Bone marrow (tissue), 2 donors: ENCODE measurements around the gene IL18BP.
A peak's percentile ranks its signal among the peaks of the same experiment; 100 is the strongest.

Experiments used
- DNase-seq, 2 donors: peaks; one replicate each; lab custom pipeline; 2025; lab: John Stamatoyannopoulos, UW

Gene IL18BP

DNA sequence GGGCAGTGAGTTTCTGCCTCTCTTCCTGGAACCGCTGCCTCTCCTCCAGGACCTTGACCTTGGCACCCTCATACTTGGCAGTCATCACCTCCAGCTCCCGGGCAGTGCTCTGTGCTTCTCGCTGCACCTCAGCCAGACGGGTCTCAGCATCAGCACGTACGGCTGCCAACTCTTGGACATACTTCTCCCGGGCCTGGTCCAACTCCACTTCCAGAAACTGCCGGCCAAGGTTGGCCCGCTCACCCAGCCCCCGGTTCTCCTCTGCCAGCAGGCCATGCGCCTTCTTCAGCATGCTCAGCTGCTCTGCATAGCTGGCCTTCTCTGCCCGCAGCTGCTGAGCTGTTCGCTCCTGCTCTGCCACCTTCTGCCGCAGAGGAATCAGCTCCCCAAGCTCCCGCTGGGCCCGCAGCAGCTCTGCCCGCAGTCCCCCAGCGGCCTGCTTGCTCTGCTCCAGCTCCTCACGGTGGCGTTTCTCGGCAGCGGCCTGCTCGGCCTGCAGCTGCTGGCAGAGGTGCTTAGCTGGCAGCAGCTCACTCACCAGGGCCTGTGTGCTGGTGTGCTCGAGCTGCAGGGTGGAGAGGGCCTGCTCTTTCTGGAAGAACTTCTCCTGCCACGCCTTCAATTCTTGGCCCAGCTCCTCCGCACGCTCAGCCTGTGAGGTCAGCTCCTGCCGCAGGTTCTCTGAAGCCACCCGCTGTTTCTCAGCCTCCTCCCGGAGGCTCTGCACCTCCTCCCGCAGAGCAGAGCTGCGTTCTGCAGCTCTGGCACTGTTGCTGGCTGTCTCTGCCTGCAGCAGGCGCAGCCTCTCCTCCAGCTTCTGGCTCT, 14.4 kb downstream of the IL18BP start:
- no peak for DNase-seq

DNA sequence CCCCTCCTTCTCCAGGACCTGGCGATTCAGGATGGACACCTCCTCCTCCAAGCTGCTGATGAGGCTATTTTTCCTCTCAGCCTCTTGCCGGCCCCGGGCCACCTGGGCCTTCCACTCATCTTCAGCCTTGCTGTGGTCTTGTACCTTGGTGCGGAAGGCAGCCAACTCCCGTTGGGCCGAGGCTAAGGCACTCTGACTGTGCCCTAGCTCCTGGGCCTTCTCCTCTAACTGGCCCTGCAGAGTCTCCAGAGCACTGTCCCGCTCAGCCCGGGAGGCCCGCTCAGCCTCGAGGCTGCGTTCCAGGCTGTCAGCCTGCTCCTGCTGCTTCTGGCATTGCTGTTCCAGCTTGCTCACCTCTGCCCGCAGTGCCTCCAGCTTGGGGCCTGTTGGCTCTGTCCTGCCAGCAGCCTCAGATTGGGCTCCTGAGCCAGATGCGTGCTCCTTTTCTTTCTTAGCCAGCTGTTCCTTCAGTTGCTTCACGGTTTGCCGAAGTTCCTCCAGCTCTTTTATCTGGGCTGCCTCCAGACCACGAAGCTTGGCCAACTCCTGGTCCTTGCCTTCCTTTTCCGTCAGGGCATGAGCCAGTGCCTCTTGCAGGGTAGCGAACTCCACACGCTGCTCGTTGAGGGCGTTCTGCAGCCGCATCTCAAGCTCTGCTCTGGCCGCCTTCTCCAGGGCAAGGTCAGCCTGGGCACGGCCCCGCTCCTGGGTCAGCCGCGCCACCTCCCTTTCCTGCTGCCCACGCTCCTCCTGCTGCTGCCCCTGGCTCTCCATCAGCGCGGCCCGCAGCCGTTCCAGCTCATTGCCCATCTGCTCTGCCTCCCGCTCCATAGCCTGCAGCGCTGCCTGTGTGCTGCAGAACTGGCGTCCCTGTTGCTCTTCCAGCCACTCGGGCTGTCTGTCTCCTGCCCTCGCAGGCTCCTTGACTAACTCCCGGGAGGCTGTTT, 15.3 kb downstream of the IL18BP start:
- no peak for DNase-seq

DNA sequence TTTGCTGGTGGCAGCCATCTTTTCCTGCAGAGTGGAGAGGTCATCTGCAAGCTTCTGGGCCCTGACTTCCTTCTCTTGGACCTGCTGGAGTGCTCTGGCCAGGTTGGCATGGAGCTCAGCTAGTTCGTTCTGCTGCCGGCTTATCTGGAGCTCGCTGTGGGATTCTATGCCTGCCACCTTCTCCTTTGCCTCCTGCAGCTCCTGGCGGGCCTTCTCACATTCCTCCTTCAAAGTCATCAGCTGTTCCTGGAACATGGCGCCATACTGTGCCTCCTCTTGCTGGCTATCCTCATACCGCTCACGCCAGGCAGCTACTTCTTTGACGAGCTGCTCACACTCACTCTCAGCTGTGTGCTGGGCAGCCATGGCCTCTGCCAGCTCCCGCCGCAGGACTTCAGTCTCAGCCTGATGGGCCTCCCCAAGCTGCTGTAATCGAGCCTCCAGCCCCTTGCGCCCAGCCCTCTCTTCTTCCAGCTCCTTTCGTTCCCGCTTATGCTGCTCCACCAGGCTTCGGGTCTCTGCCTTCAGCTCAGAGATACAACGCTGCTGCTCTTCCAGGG, 16.1 kb downstream of the IL18BP start:
- DNase-seq = no peak

DNA sequence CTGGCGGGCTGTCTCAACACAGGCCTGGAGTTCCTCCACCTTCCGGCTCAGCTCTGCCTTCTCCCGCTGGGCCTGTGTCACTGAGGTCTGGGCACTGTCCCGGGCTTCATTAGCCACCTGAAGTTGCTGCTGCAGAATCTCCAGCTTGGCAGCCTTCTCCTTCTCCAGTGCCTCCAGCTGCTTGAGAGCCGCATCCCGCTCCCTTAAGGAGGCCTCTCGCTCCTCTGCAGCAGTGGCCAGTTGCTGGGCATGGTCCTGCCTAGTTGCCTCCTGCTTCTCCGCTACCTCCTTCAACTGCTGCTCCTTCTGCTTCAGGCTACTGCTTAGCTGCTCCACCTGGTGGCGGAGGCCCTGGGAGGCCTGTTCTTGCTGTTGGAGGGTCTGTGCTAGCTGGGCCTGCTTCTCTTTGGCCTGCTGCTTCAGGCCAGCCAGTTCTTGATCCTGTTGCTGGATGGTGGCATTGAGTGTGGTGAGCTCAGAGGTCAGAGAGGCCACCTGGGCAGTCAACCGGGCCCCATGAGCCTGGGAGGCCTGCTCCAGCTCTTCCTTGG, 16.9 kb downstream of the IL18BP start:
- DNase-seq = peak in 1 of 2 donors; percentile 15

DNA sequence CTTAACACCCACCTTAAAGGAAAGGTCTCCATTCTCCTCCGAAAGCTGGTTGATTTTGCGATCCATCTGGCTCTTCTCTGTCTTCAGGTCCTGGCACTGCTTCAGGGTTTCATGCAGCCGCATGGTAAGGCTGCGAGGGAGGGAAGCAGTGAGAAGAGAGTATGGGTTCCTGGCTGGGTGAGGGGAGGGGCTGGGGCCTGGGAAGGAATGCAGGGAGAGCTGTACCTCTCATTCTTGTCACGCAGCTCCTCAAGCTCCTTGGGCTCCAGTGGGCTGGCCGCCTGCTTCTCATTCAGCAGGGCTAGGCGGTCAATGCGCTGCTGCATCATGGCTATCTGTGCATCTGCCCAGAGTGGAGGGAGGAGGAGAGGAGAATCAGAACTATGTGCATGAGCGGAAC, 19.5 kb downstream of the IL18BP start:
- no peak for DNase-seq

DNA sequence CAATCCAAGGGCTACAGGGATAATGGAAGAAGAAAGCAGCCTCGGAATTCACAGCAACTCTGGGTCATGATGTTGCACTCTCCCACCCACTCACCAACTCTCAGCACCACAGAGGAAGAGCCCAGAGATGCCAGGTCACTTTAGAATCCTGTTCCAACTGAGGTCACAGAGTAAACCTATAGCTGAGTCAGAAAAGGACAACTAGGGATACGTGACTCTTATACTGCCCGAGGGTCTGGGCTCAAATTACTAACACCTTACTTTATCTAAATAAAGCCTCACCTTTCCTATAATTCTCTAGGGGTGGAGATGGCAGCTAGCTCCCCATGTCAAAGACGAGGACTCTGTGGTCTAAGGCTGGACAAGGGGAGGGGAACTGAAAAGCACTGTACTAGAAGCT, 24.6 kb downstream of the IL18BP start:
- DNase-seq = no peak

DNA sequence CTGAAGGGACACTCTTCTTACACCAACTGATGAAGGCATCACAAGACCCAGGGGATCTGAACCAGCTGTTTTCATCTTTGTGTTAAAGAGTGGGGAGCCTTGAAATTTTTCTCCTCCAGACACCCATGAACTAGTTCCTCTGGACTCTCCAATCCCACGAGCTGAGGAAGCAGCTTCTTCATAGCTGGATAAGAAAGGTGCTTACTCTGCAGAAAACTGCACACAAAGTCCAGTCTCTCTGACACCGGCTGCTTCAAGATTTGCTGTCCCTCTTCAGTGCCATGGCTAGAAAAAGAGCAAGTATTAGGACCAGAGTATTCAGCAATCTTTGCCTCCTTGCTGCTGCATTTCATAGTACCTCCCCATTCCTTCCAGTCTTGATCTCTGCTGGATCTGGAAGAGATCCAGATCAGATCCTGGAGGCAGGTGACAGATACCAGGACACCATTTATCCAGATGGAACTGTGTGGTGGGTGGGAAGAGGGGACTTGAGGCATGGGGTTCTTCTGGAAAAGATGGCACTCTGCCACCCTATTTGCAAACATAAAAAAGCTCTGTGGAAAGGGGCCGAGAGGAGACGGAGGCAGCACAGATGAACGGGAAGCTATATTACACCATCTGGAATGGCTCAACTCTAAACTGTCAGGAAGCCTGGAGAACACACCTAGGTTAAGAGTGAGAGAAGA, 25.5 kb downstream of the IL18BP start:
- no peak for DNase-seq

DNA sequence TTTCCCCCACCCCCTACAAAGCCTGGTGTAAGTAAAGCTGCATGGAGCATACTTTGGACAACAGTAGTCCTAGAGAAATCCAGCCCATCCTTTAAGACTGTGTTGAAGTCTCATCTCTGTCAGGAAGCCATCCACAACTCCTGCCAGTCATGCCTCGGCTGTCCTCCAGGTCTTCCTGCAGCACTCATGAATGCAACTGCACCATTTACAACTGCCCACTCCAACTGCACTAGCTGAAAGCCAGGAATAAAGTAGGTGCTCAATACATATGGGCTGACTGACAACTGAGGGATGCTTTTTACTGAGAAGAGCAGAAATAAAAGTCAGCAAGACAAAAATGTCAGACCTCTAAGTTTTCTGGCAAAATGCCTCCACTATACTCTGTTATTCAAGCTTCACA, 27.4 kb downstream of the IL18BP start:
- no peak for DNase-seq

DNA sequence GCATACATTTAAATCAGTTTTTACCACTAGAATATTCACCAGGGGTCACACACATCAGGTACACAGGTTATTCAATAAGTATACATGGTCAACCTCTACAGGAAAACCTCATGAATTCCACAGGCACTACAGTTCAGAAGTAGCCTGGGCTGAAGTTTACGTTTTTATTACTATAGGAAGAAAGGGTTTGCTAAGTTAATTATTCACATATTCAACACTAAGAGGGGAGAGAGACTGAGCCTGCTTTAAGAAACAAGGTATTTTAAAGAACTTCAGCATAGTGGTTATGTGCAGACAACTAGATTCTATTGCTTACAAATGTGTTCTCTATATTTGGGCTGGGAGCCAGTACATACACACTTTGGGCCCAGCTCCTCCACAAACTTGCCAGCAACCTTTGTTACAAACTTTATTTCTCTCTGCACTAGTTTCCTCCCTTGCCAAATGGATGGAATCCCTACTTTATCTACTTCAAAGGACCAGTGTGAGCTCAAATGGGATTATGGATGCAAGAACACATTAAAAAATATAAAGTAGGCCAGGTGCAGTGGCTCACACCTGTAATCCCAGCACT, 31.9 kb downstream of the IL18BP start:
- no peak for DNase-seq

DNA sequence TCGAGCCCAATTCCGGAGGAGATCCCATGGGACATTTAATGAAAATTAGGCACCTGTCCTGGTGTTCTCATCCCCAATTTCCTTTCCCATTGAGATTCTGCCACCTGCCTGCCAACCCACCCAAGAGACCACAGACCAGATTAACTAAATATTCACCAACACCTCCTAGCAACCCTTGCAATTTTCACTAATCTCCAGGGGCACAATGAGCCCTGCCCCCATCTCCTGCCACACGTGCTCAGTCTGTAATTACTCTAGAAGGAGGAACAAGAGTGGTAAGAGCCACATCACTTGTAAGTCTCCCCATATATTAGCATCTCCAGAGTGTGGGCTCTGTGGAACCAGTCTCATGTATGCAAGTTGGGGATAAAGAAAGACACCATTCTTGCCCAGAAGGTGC, 38.0 kb downstream of the IL18BP start:
- no peak for DNase-seq

DNA sequence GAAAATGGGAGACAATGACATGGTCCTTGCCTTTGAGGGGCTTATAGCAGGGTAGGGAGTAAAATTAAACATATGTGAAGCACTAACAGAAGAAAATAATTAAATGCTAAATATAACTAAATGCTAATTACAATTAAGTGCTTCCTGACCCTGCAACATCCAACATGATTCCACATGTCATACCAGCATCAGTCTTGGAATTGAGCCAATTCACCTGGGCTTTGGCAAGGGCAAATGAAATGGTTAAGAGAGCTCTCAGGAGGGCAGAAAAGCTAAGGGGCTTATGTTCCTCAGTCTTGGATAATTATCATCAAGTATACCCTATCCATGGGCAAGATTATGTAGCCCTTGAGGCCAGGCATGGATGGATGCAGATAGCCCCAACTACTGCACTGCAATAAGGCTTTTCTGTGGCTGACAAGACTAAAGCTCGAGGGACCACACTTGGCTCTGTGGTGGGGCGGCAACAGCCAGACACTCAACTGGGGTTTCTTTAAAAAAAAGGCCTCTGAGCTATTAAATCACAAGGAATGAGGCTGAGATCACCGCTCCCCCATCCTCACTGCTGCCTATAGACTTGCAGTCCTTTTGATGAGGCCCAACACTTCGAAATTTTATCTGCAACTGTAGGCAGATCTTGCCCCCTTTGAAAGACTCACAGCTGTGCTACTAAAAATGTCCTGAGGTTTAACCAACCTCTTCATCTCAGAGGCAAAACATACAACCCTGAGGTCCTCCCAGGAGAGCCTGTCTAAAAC, 39.0 kb downstream of the IL18BP start:
- no peak for DNase-seq

DNA sequence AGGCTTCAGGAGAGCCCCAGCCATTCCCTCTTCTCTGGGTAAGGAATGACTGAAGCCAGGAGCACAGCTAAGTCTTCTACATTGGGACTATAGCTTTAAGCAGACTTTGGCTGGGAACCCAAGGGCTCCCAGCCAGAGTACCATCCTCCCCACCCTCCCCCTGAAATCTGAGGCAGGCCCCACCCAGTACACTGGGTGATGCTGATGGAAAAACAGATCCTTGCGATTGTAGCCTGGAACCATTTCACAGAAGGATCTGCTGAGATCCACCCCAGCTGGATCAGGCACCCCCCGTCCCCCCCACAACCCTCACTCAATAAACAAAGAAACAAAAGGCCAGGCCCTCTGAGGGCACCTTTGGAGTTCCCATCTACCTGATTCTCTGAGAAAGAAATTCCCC, 39.8 kb downstream of the IL18BP start:
- no peak for DNase-seq

DNA sequence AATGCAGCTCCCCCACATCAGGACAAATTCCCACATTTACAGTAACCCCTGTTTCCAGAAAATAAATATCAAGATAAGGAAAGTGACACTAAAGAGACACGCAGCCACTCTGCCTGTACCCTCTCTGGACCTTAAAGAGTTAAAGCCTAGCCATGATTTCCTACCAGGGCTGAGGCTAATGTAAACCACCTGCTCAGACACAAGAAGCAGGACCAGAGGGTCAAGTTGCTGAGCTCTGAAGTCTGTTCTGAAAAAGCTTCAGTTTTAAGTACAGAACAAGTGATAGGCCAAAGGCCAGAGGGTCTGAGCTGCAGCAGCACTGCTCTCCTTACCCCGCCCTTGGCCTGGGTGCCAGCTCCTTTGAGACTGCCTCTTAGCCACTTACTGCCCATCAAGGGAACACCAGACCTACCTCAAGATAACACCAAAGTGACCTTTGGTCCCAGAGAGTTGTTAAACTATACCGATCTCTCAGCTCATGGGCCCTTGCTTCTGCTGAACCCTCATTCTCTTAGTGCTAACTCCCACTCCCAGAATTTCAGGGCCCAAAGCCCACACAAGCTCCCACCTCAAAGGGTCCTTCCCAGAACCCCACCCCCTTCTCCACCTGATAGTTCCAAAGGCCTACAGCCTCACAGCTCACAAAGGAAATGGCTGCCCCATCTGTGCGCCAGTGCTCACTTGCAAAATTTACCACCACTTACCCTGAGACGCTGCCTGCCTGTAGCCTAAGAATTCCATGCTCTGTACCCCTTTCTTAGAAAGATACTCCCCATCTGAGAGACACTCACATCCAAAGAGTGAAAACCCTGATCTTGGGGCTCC, 40.5 kb downstream of the IL18BP start:
- no peak for DNase-seq

DNA sequence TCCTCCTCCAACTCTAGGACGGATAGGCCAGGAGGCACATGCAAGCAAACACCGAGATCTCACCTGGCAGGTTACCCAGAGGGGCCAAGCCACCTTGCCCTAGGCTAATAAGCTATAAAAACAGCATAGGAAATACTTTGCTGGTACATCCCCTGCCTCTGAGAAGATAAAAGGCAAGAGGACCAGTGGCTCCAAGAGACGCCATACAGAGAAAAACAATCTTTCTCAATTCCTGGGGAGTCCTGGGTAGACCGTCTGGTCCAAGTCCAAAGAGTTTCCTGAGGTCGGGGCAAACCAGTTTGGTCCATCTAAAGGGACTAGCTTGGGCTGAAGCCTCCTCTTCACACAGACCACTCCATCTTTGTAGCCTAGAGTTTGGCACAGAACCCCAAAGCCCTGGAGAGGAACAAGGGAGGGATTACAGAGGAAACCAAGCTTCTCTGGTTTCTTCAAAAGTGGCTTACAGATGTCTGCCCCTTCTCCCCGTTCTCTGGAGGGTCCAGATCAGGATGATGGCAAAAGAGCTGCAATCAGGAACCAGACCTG, 41.2 kb downstream of the IL18BP start:
- DNase-seq = no peak

DNA sequence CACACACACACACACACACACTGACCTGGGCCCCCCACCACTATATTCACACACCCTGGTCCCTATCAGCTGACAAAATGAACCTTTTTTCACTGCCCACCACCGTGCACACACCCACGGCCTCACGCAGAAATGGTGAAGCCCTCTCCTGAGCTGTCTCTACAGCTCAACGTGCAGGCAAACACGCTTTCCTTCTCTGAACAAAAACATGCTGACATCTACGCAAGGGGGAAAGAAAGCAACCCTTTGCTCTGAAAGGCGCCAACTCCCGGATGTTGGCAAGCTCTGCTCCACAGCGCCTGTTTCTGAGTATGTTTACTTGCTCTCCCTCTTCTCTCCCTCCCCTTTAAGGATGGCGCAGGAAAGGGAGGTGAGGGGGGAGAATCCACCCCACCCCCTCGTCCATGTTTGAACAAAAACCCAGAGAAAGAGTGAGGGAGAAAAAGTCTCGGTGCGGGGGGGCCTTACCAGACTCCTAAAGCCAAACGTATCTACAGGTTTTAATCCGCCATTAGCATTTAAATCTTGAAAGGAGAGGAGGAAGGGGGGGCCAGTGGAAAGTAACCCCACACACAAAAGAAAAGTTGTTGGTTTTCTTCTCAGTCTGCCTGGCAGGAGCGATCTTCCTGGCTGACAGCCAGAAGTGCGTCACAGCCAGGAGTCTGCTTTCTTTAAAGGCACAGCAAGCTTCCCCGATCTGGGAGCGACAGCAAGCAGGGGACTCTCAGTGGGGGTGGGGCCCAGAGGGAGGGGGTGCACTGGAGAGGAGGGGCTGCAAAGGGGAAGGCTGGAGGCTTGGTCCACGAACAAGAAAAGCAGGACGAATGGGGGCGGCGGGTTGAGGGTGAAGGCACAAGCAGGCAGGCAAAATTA, 42.0 kb downstream of the IL18BP start:
- peak; percentile 64 to 90 for DNase-seq

DNA sequence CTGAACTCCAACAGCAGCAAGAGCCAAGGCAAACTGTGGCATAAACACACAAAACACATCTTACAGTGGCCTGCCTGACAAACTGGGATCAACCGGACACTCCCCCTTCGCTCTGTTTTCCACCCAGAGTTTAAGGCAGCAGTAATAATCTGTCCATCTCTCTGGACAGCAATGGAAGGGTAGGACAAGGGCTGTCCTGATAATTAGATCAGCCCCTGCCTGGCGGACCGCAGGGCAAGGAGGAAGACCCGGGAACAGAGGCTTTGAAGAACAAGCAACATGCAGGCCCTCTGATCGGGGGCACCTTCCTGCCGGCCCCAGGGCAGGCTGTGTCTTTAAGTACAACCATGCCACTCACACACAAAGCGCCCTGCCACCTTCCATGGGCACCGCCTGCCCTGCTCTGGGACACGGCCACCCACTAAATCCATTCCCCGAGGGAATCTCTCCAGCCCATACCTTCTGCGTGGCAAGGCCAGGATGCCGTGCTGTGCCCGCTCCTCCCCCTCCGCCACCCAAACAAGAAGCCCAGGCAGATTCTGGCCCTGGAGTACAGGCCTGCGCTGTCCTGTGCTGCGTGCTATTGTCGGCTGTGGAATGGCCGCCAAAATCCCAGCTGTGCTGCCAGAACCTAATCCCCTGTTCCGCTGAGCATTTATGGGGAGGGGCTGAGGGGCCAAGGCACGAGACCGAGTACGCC, 42.8 kb downstream of the IL18BP start:
- DNase-seq = peak; percentile 50 to 57

DNA sequence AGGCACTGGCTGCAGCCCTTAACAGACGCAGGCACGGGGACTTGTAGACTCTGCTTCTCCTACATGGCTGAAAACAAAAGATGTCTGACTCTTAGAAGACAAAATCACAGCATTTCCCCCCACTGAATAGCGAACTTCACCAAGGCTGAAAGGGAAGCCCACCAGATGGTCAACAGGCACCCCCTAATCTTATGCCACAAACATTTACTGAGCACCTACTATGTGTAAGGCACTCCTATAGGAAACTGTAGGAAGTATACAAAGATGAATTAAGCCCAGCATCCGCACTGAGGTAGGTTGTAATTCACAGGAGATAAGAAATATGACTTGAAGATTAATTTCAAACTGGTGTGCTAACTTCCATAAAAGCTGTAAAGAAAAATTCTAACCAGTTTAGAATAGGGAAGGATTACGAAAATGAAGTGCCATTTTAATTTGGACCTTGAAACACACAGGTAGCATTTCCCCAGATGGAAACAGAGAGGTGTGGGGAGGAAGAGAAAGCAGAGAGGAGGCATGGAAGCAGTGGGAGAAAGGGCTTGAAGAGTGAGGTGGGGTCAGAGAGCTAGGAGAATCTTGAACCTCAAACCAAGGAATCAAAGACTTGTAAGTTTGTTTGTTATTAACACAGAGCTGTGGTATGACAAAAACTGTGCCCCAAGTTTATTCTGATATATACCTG, 43.5 kb downstream of the IL18BP start:
- DNase-seq = no peak
